Measurements from ENCODE around the gene CFAP161. TPM values are rescaled to one million over a fixed set of nuclear protein-coding genes. Genes with fewer than 3 reads are reported as not detected.

CFAP161 gene
- total RNA-seq, 1 donor from 2014 or later = 0.25 TPM

- no peak for ATAC-seq
- DNase-seq (ENCODE audit: low spot score) = no peak
Observed at GRCh38 chr15:81182031-81182755, 48.1 kb downstream of the CFAP161 start.

- DNase-seq (ENCODE audit: low spot score) (no peak), ATAC-seq (no peak)
Observed at GRCh38 chr15:81182756-81183438, 48.8 kb downstream of the CFAP161 start.

GRCh38 chr15:81183439-81183775, 49.3 kb downstream of the CFAP161 start:
- DNase-seq (ENCODE audit: low spot score) (no peak), ATAC-seq (no peak)

DNA sequence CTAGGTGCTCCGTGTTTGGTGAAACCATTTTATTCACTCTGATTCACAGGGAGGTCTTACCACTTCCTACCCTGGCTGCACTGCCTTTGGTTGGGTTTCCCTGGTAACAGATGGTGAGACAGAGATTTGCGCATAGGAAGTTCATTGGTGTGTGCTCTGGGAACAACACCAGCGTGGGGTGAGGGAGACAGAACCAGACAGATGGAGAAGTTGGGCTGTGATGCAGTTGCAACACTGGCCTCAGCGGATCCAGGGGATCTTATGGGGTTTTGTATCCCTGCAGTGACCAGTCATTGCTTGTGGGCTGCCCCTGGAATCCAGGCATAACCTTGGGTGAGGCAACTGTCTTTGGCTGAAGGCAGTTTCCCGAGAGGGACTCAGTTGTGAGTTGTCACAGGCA, 50.1 kb downstream of the CFAP161 start:
- no peak for DNase-seq (ENCODE audit: low spot score)
- ATAC-seq = no peak

DNA sequence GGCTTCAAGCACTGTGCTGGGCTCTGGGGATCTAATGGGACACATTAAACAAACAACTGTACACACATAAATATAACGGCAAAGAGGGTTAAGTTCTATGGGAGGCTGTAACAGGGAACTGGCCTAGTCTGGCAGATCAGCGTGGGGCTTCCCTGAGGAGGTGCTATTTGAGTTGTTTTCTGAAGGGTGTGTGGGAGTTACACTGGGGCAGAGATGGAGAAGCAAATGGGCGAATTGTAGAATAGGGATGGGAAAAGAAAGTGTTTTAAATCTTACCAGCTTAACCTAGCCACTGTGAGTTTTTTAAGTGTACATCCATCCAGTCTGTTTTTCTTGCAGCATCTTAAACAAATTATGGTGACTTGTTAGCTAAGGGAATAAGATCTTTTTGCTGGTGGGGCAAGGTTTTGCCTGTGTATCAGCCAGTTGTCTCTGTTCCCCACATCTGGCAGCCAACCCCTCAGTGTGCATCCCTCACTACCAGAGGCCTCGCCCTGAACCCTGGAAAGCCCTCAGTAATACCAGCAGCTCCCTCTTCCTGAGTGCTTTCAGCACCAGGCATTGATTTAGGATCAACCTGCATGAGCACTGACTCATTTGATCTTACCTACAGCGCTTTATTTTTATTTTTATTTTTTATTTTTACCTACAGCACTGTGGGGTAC, 51.7 kb downstream of the CFAP161 start:
- DNase-seq (ENCODE audit: low spot score) (no peak), ATAC-seq (no peak)

GRCh38 chr15:81188354-81188753, 54.3 kb downstream of the CFAP161 start:
- DNase-seq (ENCODE audit: low spot score) = no peak
- no peak for ATAC-seq

- DNase-seq (ENCODE audit: low spot score) = no peak
- no peak for ATAC-seq
Observed at GRCh38 chr15:81189583-81190283, 55.7 kb downstream of the CFAP161 start.

DNA sequence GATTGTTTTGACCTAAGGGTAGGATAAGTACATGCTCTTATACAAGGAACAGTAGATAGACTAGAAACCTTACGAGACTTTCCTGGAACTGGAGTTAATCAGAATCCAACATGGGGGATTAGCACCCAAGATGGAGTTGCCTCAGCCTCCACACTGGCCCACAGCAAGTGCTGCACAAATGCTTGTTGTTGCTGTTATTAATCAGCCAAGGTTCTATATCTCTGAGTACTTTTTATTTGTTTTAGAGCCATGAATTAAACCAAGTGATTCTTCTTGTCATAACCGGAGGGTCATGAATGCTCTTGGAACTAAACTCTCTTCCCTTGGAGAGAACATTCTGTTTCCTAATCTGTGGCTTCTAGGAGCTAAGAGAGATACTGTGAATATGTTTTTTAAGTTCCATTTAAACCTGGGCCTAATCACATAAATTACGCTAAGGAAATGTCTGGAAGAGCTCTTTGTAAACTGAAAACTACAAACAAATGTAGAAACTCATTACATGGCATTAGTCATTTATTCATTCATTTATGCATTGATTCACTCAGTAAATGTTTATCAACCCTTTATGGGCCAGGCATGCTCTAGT, 56.9 kb downstream of the CFAP161 start:
- DNase-seq (ENCODE audit: low spot score) = no peak
- no peak for ATAC-seq

DNA sequence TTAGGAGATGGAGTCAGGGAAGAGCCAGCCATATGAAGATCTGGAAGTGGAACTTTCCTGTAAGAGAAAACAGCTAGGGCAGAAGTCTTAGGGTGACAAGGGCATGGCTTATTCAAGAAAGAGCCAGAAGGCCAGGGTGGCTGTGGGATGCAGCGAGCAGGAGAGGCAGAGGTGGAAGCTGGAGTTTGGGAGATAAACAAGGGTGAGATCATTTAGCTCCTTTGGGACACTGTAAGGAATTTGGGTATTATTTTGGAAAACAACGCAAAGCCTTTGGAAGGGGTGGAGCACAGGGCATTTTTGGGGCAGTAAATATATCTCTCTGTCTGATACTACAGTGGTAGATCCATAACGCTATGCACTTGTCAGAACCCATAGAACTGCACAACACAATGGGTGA, 57.6 kb downstream of the CFAP161 start:
- ATAC-seq = no peak

DNA sequence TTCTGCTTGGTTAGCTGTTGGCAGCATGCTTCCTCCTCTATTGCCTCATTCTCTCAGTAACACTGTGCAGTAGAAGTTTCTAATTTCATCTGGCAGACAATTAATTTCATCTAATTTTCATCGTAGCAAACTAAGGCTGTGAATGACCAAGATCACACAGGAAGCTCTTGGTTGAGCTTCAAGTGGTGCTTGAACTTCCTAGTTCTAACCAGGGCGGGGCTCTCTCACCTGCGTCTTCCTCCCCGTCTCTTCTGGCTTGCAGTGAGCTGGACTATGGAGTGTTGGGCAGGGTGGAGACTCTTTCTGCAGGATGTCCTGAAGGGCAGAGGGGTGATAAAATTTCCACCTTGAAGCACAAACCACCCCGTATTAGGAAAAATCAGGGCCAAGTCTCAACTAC, 60.7 kb downstream of the CFAP161 start:
- DNase-seq (ENCODE audit: low spot score) (no peak), ATAC-seq (no peak)

More for the DNA sequence above, 57.6 kb downstream of the CFAP161 start:
- no peak for DNase-seq (ENCODE audit: low spot score)

- ATAC-seq = no peak
- DNase-seq (ENCODE audit: low spot score) = no peak
Observed at GRCh38 chr15:81195339-81195864, 61.3 kb downstream of the CFAP161 start.

DNA sequence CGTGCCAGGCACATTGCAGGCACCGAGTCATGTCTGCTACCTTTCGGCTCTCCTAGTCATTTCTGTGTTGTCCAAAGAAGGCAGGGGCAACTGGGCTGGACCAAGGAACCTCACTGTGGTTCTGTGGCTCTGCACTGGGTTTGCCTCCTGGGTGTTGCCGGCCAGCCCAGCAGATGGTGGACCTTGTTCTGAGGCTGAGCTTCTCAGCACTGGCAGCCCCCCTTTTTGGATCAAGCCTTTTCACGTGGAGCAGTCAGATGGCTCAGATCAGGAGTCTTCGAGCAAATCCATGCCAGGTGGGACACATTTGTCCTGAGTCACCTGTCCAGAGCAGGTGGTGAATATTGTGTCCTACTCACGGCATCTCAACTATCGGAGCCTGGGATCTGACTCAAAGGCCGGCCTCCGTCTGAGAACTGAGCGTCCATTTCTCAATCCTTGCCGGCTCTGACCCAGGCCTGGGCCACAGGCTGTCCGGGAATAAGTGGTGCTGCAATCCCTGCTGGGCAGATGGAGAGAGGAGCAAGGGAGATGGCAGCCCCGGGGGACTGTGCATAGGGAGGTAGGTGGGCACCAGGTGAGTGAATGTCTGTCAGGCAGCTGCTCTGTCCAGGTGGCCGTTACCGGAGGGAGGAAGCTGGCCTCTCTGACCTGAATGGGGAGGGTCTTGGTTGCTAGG, 62.6 kb downstream of the CFAP161 start, which contains the start of gene IL16:
IL16 (plus strand) TSS at position 304 of the 679 bp plus-strand sequence. CDS start 28,521 bp downstream, outside the sequence.
- no peak for ATAC-seq
- DNase-seq (ENCODE audit: low spot score) = no peak

GRCh38 chr15:81197255-81197630, 63.2 kb downstream of the CFAP161 start:
- ATAC-seq = no peak
- DNase-seq (ENCODE audit: low spot score) = no peak

GRCh38 chr15:81197688-81198281, 63.7 kb downstream of the CFAP161 start:
- no peak for DNase-seq (ENCODE audit: low spot score)
- no peak for ATAC-seq

Other genes with a start within 250 kb of the CFAP161 start
- 16.6 TPM for gene MESD, start 144.5 kb upstream of the CFAP161 start, total RNA-seq
- 4.2 TPM for gene TLNRD1, start 133.3 kb upstream of the CFAP161 start, total RNA-seq
- 2.1 TPM for gene IL16, start 62.6 kb downstream of the CFAP161 start, total RNA-seq
- gene STARD5, start 189.9 kb downstream of the CFAP161 start, total RNA-seq = 17.8 TPM
- gene TMC3, start 239.9 kb downstream of the CFAP161 start, total RNA-seq = not detected